Choroid plexus epithelial cell (primary cell): ENCODE data around the gene TEAD1.
A peak's percentile ranks its signal among the peaks of the same experiment; 100 is the strongest.

ENCODE experiments used
- DNase-seq: peaks from one replicate; pipeline ENCODE4 v3.0.0-alpha.2; 2010; ENCODE audit warnings: low read depth
- H3K4me3 ChIP-seq: 2 replicates; pipeline ENCODE4 v1.5.1; 2011; ENCODE audit warnings: low read depth, mild to moderate bottlenecking, control low read depth, low read length, moderate library complexity
- TF ChIP-seq, protein P1 (sequence below): conservative IDR thresholded peaks from 2 replicates; pipeline ENCODE4 v1.5.1; 2011; ENCODE audit warnings: low read depth, mild to moderate bottlenecking, control low read depth, inconsistent platforms, low read length, moderate library complexity

The TEAD1 gene

GRCh38 chr11:12802418-12803085 lies 128.3 kb downstream of the TEAD1 start:
- H3K4me3 ChIP-seq: no peak overlapping the region
- TF ChIP-seq, protein P1, sequence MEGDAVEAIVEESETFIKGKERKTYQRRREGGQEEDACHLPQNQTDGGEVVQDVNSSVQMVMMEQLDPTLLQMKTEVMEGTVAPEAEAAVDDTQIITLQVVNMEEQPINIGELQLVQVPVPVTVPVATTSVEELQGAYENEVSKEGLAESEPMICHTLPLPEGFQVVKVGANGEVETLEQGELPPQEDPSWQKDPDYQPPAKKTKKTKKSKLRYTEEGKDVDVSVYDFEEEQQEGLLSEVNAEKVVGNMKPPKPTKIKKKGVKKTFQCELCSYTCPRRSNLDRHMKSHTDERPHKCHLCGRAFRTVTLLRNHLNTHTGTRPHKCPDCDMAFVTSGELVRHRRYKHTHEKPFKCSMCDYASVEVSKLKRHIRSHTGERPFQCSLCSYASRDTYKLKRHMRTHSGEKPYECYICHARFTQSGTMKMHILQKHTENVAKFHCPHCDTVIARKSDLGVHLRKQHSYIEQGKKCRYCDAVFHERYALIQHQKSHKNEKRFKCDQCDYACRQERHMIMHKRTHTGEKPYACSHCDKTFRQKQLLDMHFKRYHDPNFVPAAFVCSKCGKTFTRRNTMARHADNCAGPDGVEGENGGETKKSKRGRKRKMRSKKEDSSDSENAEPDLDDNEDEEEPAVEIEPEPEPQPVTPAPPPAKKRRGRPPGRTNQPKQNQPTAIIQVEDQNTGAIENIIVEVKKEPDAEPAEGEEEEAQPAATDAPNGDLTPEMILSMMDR: no peak
- peak; percentile 84 for DNase-seq

GRCh38 chr11:12803086-12803826 lies 129.0 kb downstream of the TEAD1 start:
- no peak for DNase-seq
- H3K4me3 ChIP-seq: no peak overlapping the region
- TF ChIP-seq, protein P1: no peak

GRCh38 chr11:12806113-12806512 lies 131.9 kb downstream of the TEAD1 start:
- TF ChIP-seq, protein P1: no peak
- no peak for DNase-seq

DNA sequence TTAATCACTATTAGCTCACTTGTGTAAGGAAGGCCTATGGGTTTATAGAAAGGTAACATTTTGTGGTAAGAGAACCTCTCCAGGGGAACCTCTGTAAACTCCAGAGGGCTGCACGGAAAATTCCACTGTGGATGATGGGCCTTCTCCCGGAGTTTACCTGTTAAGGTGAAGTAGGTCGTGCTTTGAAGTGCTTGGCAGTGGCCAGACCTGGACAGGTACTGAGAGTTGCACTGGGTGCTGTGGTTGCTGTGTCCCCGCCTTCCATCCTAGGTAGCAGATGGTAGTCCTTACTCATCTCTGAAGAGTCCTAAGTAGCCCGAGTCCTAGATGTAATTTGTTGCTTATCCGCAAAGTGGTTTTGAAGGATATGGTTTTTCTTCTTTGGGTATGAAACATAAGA lies 133.4 kb downstream of the TEAD1 start:
- no peak for DNase-seq
- no peak overlapping the region for H3K4me3 ChIP-seq
- TF ChIP-seq, protein P1: no peak

More at GRCh38 chr11:12806113-12806512, 131.9 kb downstream of the TEAD1 start:
- no peak overlapping the region for H3K4me3 ChIP-seq

DNA sequence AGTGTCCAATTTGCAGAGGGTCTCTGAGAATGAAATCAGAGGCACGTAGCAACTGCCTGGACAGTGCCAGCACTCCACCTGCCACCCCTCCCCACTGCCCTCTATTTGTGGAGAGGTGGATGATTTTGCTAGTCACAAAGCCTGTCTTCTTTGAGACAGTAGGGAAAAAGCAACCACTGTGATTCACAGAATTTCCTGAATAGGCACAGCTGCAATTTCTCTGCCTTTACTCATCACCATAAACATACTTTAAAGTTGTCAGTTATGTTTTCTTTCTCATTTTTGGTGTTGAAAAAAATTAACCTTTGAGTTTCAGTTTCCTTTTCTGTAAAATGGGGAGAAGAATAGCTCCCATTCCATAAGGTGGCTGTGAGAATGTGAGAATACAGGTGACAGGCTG lies 134.3 kb downstream of the TEAD1 start:
- DNase-seq: peak; percentile 75
- H3K4me3 ChIP-seq: no peak overlapping the region
- TF ChIP-seq, protein P1: no peak

DNA sequence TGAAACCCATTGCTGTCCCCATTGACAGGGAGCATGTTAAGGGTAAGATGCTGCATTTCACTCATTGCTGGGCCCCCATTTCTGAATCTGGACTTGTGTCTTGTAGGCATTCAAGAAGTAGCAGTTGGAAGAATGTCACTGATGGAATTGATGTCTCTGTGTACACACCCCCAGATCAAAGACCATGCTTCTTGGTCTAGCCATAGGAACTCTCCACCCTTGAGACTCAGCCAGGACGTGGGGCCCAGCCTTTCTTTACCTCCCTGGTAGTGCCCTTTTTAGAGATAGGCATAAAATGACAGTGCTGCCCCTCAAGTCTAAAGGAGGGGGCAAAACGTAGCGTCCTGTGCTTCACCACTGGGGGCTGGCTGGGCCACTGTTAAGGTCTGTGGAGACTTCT lies 135.1 kb downstream of the TEAD1 start:
- no peak for DNase-seq
- no peak overlapping the region for H3K4me3 ChIP-seq
- TF ChIP-seq, protein P1: no peak
